Liver (tissue), 9 donors: Measurements from ENCODE around the gene CCDC152. TPM values are rescaled to one million over a fixed set of nuclear protein-coding genes. Genes with fewer than 3 reads are reported as not detected.

Source experiments
- DNase-seq: peaks from one replicate; pipeline ENCODE4 v3.0.0-alpha.2; 2017; ENCODE audit warnings: low spot score
- H3K27ac ChIP-seq, 2 donors: one replicate each; pipeline ENCODE4 v1.7.0; 2013; ENCODE audit warnings: inconsistent platforms in 2 of 2, low read length in 2 of 2, control low read depth in 1 of 2, low read depth in 1 of 2, mild to moderate bottlenecking in 1 of 2
- H3K27me3 ChIP-seq, 4 donors: one replicate each; pipeline versions ENCODE4 v1.6.1 to v1.7.0; 2013; ENCODE audit warnings: low read length in 3 of 4, inconsistent platforms in 1 of 4, mild to moderate bottlenecking in 1 of 4, moderate library complexity in 1 of 4; ENCODE audit not compliant: control insufficient read depth in 4 of 4, insufficient read depth in 4 of 4
- H3K36me3 ChIP-seq, 4 donors: one replicate each; pipeline versions ENCODE4 v1.6.1 to v1.7.0; 2013; ENCODE audit warnings: low read length in 3 of 4, mild to moderate bottlenecking in 3 of 4, low read depth in 1 of 4, moderate library complexity in 1 of 4; ENCODE audit not compliant: control insufficient read depth in 4 of 4, insufficient read depth in 3 of 4
- H3K4me1 ChIP-seq, 4 donors: one replicate each; pipeline versions ENCODE4 v1.6.1 to v1.7.0; 2013; ENCODE audit warnings: low read length in 3 of 4, mild to moderate bottlenecking in 3 of 4, moderate library complexity in 1 of 4; ENCODE audit not compliant: control insufficient read depth in 4 of 4, insufficient read depth in 4 of 4
- H3K4me3 ChIP-seq, 3 donors: one replicate each; pipeline versions ENCODE4 v1.6.1 to v1.7.0; 2013; ENCODE audit warnings: low read length in 3 of 3, control low read depth in 1 of 3, low read depth in 1 of 3, mild to moderate bottlenecking in 1 of 3
- H3K9ac ChIP-seq, 2 donors: one replicate each; pipeline ENCODE4 v1.7.0; 2013; ENCODE audit warnings: low read length in 2 of 2, mild to moderate bottlenecking in 2 of 2, moderate library complexity in 2 of 2, control low read depth in 1 of 2, low read depth in 1 of 2
- H3K9me3 ChIP-seq, 4 donors: one replicate each; pipeline versions ENCODE4 v1.6.1 to v1.7.0; 2013; ENCODE audit warnings: low read length in 3 of 4; ENCODE audit not compliant: control insufficient read depth in 4 of 4
- EGR1 ChIP-seq, 2 donors: IDR thresholded peaks; 2 replicates each; pipeline ENCODE4 v1.6.1; 2016 to 2018; ENCODE audit warnings: antibody characterized with exemption in 2 of 2, low read depth in 2 of 2
- FOXA1 ChIP-seq: IDR thresholded peaks from 2 replicates; pipeline ENCODE4 v1.6.1; 2016; ENCODE audit warnings: antibody characterized with exemption
- FOXA2 ChIP-seq: IDR thresholded peaks from 2 replicates; pipeline ENCODE4 v1.6.1; 2016; ENCODE audit warnings: antibody characterized with exemption
- HNF4A ChIP-seq, 2 donors: conservative IDR thresholded peaks; 2 replicates each; pipeline ENCODE4 v1.6.1; 2016; ENCODE audit warnings: antibody characterized with exemption in 2 of 2, mild to moderate bottlenecking in 2 of 2
- HNF4G ChIP-seq: IDR thresholded peaks from 2 replicates; pipeline ENCODE4 v1.6.1; 2016; ENCODE audit warnings: antibody characterized with exemption
- JUND ChIP-seq, 2 donors: IDR thresholded peaks; 2 replicates each; pipeline ENCODE4 v1.6.1; 2016; ENCODE audit warnings: antibody characterized with exemption in 2 of 2
- MAX ChIP-seq: IDR thresholded peaks from 2 replicates; pipeline ENCODE4 v1.6.1; 2016; ENCODE audit warnings: antibody characterized with exemption
- NR2F2 ChIP-seq: IDR thresholded peaks from 2 replicates; pipeline ENCODE4 v1.6.1; 2016; ENCODE audit warnings: antibody characterized with exemption
- RAD21 ChIP-seq, 2 donors: IDR thresholded peaks; 2 replicates each; pipeline ENCODE4 v1.6.1; 2016; ENCODE audit warnings: antibody characterized with exemption in 2 of 2, mild to moderate bottlenecking in 2 of 2
- RXRA ChIP-seq, 2 donors: IDR thresholded peaks; 2 replicates each; pipeline ENCODE4 v1.6.1; 2017 to 2018; ENCODE audit warnings: antibody characterized with exemption in 2 of 2, mild to moderate bottlenecking in 1 of 2
- SP1 ChIP-seq: IDR thresholded peaks from 2 replicates; pipeline ENCODE4 v1.6.1; 2018; ENCODE audit warnings: antibody characterized with exemption, mild to moderate bottlenecking
- WGBS: extraction: QIAGEN DNeasy Blood & Tissue Kit; methylation state at CpG from one replicate; pipeline ENCODE4 v1.1.7; 2013; 5-methylcytosine and 5-hydroxymethylcytosine counted together
- polyA plus RNA-seq, 2 donors: library from polyadenylated mRNA; stranded (reverse) in 1 of 2; unstranded in 1 of 2; fragments of 200-250 nt in 1 of 2; fragments of >200 nt in 1 of 2; fragmentation: Nextera tagmentation in 1 of 2; extraction: Ambion mirVana in 1 of 2; gene quantifications; one replicate each; pipeline versions ENCODE4 v1.2.1 to v1.2.3, GENCODE V29; 2013 to 2015
- total RNA-seq, 2 donors: library from RNA; depleted of rRNA; stranded (reverse); fragments of >200 nt; gene quantifications; one replicate each; pipeline ENCODE4 v1.2.3, GENCODE V29; 2014
- TF ChIP-seq, protein P1 (sequence below): IDR thresholded peaks from 2 replicates; pipeline ENCODE4 v1.6.1; 2016; ENCODE audit warnings: antibody characterized with exemption, mild to moderate bottlenecking
- TF ChIP-seq, protein P2 (sequence below): IDR thresholded peaks from 2 replicates; pipeline ENCODE4 v1.6.1; 2016; ENCODE audit warnings: antibody characterized with exemption
- TF ChIP-seq, protein P3 (sequence below): IDR thresholded peaks from 2 replicates; pipeline ENCODE4 v1.6.1; 2016; ENCODE audit warnings: antibody characterized with exemption
- donor health status: healthy.
- donor health status: healthy.
- donor health status: healthy.
- donor health status: healthy.
- donor health status: healthy.

The CCDC152 gene
- total and polyA plus RNA-seq, 4 donors = 0.08 to 81.4 (median 3.3) TPM

DNA sequence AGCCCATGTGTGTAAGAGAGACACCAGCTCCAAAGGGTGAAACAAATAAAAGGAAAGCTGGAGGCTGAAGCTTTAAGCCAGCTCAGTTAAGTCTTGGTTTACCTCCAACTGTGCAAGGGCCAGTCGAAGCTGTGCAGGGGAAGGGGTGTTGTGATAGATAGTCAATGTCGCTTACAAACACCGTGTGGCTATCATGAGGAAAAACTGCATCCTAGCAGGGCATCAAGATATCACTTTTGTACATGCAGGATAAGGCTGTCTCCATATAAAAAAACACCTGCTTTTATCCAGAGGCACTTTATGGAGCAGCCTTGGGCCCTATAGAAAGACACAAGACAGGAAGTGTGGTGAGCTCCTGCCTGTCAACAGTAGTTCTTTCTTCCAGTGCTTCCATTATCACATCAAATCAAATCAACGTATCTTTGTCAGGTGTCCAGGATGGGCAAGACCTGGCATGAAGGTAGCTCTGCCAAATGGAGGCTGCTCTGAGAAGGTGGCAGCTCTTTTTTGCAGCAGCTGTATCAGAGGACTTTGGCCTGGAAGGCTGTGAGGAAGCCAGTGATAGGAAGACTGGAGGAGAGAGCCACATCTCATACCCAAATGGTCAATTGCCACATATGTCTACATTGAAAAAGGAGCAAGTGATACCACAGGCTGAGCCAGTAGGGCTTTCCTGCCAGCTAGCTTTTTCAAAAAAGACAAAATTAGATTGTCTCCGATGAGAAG lies 84.4 kb downstream of the CCDC152 start:
- peak overlapping the region in 1 of 3 donors; percentile 2 for H3K4me3 ChIP-seq
- no peak for DNase-seq
- H3K9ac ChIP-seq = peak overlapping the region in 1 of 2 donors; percentile 42
- H3K4me1 ChIP-seq = peaks cover 13 to 49% (median 32%) of the 10 kb centered on the region in 4 donors
- H3K36me3 ChIP-seq = no peaks in the 10 kb centered on the region
- H3K27ac ChIP-seq = peak overlapping the region; percentile 75 to 86
- 33% methylated on average over 5 of the region's 5 CpGs for WGBS
- no peaks in the 10 kb centered on the region for H3K9me3 ChIP-seq
- TF ChIP-seq HNF4G (peak; percentile 8), HNF4A (conservative IDR thresholded peaks at IDR 0.05) (peak in 1 of 2 donors; percentile 39), SP1 (no peak)
- TF ChIP-seq, protein P1, sequence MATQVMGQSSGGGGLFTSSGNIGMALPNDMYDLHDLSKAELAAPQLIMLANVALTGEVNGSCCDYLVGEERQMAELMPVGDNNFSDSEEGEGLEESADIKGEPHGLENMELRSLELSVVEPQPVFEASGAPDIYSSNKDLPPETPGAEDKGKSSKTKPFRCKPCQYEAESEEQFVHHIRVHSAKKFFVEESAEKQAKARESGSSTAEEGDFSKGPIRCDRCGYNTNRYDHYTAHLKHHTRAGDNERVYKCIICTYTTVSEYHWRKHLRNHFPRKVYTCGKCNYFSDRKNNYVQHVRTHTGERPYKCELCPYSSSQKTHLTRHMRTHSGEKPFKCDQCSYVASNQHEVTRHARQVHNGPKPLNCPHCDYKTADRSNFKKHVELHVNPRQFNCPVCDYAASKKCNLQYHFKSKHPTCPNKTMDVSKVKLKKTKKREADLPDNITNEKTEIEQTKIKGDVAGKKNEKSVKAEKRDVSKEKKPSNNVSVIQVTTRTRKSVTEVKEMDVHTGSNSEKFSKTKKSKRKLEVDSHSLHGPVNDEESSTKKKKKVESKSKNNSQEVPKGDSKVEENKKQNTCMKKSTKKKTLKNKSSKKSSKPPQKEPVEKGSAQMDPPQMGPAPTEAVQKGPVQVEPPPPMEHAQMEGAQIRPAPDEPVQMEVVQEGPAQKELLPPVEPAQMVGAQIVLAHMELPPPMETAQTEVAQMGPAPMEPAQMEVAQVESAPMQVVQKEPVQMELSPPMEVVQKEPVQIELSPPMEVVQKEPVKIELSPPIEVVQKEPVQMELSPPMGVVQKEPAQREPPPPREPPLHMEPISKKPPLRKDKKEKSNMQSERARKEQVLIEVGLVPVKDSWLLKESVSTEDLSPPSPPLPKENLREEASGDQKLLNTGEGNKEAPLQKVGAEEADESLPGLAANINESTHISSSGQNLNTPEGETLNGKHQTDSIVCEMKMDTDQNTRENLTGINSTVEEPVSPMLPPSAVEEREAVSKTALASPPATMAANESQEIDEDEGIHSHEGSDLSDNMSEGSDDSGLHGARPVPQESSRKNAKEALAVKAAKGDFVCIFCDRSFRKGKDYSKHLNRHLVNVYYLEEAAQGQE = no peak
- no peaks in the 10 kb centered on the region for H3K27me3 ChIP-seq

GRCh38 chr5:42842921-42843641 lies 86.5 kb downstream of the CCDC152 start:
- Histone ChIP-seq H3K27me3 (no peaks in the 10 kb centered on the region), H3K36me3 (no peaks in the 10 kb centered on the region), H3K4me3 (no peak overlapping the region), H3K9ac (no peak overlapping the region), H3K4me1 (peaks cover 13 to 51% (median 38%) of the 10 kb centered on the region in 4 donors), H3K27ac (peak overlapping the region; percentile 17 to 75), H3K9me3 (no peaks in the 10 kb centered on the region)
- WGBS = 45% methylated on average over 4 of the region's 4 CpGs
- no peak for DNase-seq
- TF ChIP-seq JUND (IDR thresholded peaks at IDR 0.05) = no peak
- peak in 1 of 2 donors; percentile 5 for TF ChIP-seq RXRA (IDR thresholded peaks at IDR 0.05)
- peak; percentile 62 for TF ChIP-seq NR2F2
- TF ChIP-seq RAD21 (IDR thresholded peaks at IDR 0.05) = no peak

- WGBS = 61% methylated on average over 3 of the region's 3 CpGs
- H3K9me3 ChIP-seq = no peaks in the 10 kb centered on the region
- H3K27me3 ChIP-seq = no peaks in the 10 kb centered on the region
- no peak for DNase-seq
- H3K36me3 ChIP-seq = no peaks in the 10 kb centered on the region
- H3K27ac ChIP-seq = peak overlapping the region; percentile 17 to 75
- no peak overlapping the region for H3K4me3 ChIP-seq
- no peak overlapping the region for H3K9ac ChIP-seq
- H3K4me1 ChIP-seq = peaks cover 13 to 51% (median 38%) of the 10 kb centered on the region in 4 donors
- TF ChIP-seq, protein P2, sequence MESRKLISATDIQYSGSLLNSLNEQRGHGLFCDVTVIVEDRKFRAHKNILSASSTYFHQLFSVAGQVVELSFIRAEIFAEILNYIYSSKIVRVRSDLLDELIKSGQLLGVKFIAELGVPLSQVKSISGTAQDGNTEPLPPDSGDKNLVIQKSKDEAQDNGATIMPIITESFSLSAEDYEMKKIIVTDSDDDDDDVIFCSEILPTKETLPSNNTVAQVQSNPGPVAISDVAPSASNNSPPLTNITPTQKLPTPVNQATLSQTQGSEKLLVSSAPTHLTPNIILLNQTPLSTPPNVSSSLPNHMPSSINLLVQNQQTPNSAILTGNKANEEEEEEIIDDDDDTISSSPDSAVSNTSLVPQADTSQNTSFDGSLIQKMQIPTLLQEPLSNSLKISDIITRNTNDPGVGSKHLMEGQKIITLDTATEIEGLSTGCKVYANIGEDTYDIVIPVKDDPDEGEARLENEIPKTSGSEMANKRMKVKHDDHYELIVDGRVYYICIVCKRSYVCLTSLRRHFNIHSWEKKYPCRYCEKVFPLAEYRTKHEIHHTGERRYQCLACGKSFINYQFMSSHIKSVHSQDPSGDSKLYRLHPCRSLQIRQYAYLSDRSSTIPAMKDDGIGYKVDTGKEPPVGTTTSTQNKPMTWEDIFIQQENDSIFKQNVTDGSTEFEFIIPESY = no peak
- TF ChIP-seq, protein P3, sequence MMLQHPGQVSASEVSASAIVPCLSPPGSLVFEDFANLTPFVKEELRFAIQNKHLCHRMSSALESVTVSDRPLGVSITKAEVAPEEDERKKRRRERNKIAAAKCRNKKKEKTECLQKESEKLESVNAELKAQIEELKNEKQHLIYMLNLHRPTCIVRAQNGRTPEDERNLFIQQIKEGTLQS = no peak
- no peak for TF ChIP-seq FOXA1
- TF ChIP-seq NR2F2 = no peak
- TF ChIP-seq, protein P1 = peak; percentile 44
- no peak for TF ChIP-seq FOXA2
- TF ChIP-seq EGR1 (IDR thresholded peaks at IDR 0.05; ENCODE audit: low read depth in 2 of 2) = no peak
- no peak for TF ChIP-seq HNF4G
- TF ChIP-seq MAX = peak; percentile 42
Observed at GRCh38 chr5:42843675-42844292, 87.2 kb downstream of the CCDC152 start.
